ENCODE measurements around the gene FRAT2. TPM values are rescaled to one million over a fixed set of nuclear protein-coding genes. Genes with fewer than 3 reads are reported as not detected.

FRAT2 gene
- total RNA-seq, 1 experiment from 2014 or later = 16.6 TPM

GRCh38 chr10:97355571-97355975 lies 21.0 kb upstream of the FRAT2 start:
- Mint-ChIP-seq H3K27me3 (ENCODE audit: insufficient read depth, unreplicated experiment) (no peaks in the 10 kb centered on the region), H3K36me3 (ENCODE audit: insufficient read depth, unreplicated experiment) (peaks cover 23% of the 10 kb centered on the region), H3K27ac (ENCODE audit: unreplicated experiment) (peak overlapping the region; percentile 26), H3K9me3 (ENCODE audit: unreplicated experiment) (no peaks in the 10 kb centered on the region), H3K4me1 (ENCODE audit: low read depth, unreplicated experiment) (no peaks in the 10 kb centered on the region), H3K4me3 (ENCODE audit: unreplicated experiment) (no peak overlapping the region)
- ChIA-PET POLR2A (no interaction called here), CTCF (interaction anchor here (0.8 to 1.8 kb wide), 2 partner anchors 77 to 282 kb away, joined by 3 to 10 read pairs; no protein-coding TSS in a partner anchor)
- TF ChIP-seq CTCF (IDR thresholded peaks at IDR 0.05; ENCODE audit: insufficient read depth in 1 of 2, low read depth in 1 of 2, low read length in 1 of 2, severe bottlenecking in 1 of 2, unreplicated experiment in 1 of 2) = peak; percentile 14 to 60
- H3K27me3 ChIP-seq (replicated peaks; ENCODE audit: control insufficient read depth, insufficient read depth, low read length) = no peaks in the 10 kb centered on the region
- intact Hi-C loops (cut with micrococcal nuclease; ENCODE audit: unreplicated experiment) = loop anchor here (2.0 kb wide), 1 partner anchor 77 kb away; no protein-coding TSS in a partner anchor
- H3K36me3 ChIP-seq (ENCODE audit: control insufficient read depth, insufficient read depth, low read length) = no peaks in the 10 kb centered on the region
- no peaks in the 10 kb centered on the region for H3K4me1 ChIP-seq
- BruUV-seq (replicated peaks) = no TSS peak
- no peak overlapping the region for H3K4me3 ChIP-seq (ENCODE audit: low read depth, low read length)
- DNase-seq = peak in 1 of 2 experiments; percentile 27
- H3K9me3 ChIP-seq = no peaks in the 10 kb centered on the region

GRCh38 chr10:97353945-97354344 lies 19.4 kb upstream of the FRAT2 start:
- POLR2A ChIA-PET = no interaction called here
- Mint-ChIP-seq H3K27me3 (ENCODE audit: insufficient read depth, unreplicated experiment) (no peaks in the 10 kb centered on the region), H3K4me3 (ENCODE audit: unreplicated experiment) (no peak overlapping the region), H3K4me1 (ENCODE audit: low read depth, unreplicated experiment) (no peaks in the 10 kb centered on the region), H3K27ac (ENCODE audit: unreplicated experiment) (no peak overlapping the region), H3K9me3 (ENCODE audit: unreplicated experiment) (no peaks in the 10 kb centered on the region), H3K36me3 (ENCODE audit: insufficient read depth, unreplicated experiment) (peaks cover 24% of the 10 kb centered on the region)
- TF ChIP-seq CTCF (IDR thresholded peaks at IDR 0.05; ENCODE audit: insufficient read depth in 1 of 2, low read depth in 1 of 2, low read length in 1 of 2, severe bottlenecking in 1 of 2, unreplicated experiment in 1 of 2) = no peak
- Histone ChIP-seq H3K36me3 (ENCODE audit: control insufficient read depth, insufficient read depth, low read length) (no peaks in the 10 kb centered on the region), H3K4me3 (ENCODE audit: low read depth, low read length) (no peak overlapping the region), H3K4me1 (peaks cover 3% of the 10 kb centered on the region; the same call in 1 of the 2 replicates), H3K9me3 (no peaks in the 10 kb centered on the region), H3K27me3 (replicated peaks; ENCODE audit: control insufficient read depth, insufficient read depth, low read length) (no peaks in the 10 kb centered on the region)
- CTCF ChIA-PET = interaction anchor here (0.6 kb wide), 1 partner anchor 129 kb away, joined by 3 read pairs; no protein-coding TSS in a partner anchor
- DNase-seq = no peak
- no TSS peak for BruUV-seq (replicated peaks)
- intact Hi-C loops (cut with micrococcal nuclease; ENCODE audit: unreplicated experiment) = loop anchor here (2.0 kb wide), 1 partner anchor 75 kb away; no protein-coding TSS in a partner anchor

- Histone ChIP-seq H3K9me3 (no peaks in the 10 kb centered on the region), H3K4me3 (ENCODE audit: low read depth, low read length) (no peak overlapping the region), H3K27me3 (replicated peaks; ENCODE audit: control insufficient read depth, insufficient read depth, low read length) (no peaks in the 10 kb centered on the region), H3K36me3 (ENCODE audit: control insufficient read depth, insufficient read depth, low read length) (no peaks in the 10 kb centered on the region), H3K4me1 (peaks cover 3% of the 10 kb centered on the region; the same call in 1 of the 2 replicates)
- H3K36me3 Mint-ChIP-seq (ENCODE audit: insufficient read depth, unreplicated experiment) = peaks cover 10% of the 10 kb centered on the region
- no peaks in the 10 kb centered on the region for H3K9me3 Mint-ChIP-seq (ENCODE audit: unreplicated experiment)
- no peak overlapping the region for H3K4me3 Mint-ChIP-seq (ENCODE audit: unreplicated experiment)
- H3K4me1 Mint-ChIP-seq (ENCODE audit: low read depth, unreplicated experiment) = no peaks in the 10 kb centered on the region
- peak in 1 of 2 experiments; percentile 10 for DNase-seq
- H3K27ac Mint-ChIP-seq (ENCODE audit: unreplicated experiment) = peak overlapping the region; percentile 22
- intact Hi-C loops (cut with micrococcal nuclease; ENCODE audit: unreplicated experiment) = no loop called here
- H3K27me3 Mint-ChIP-seq (ENCODE audit: insufficient read depth, unreplicated experiment) = no peaks in the 10 kb centered on the region
- CTCF ChIA-PET = interaction anchor here (0.7 to 1.0 kb wide), 3 partner anchors 9 to 71 kb away, joined by 3 to 4 read pairs (median 3); no protein-coding TSS in a partner anchor
- BruUV-seq (replicated peaks) = no TSS peak
- POLR2A ChIA-PET = no interaction called here
- TF ChIP-seq CTCF (IDR thresholded peaks at IDR 0.05; ENCODE audit: insufficient read depth in 1 of 2, low read depth in 1 of 2, low read length in 1 of 2, severe bottlenecking in 1 of 2, unreplicated experiment in 1 of 2) = no peak
Observed at GRCh38 chr10:97349752-97350513, 15.4 kb upstream of the FRAT2 start.

Measured in Caco-2 (cell line).